Stimulated activated CD8-positive, alpha-beta memory T cell treated with anti-CD3 and anti-CD28 coated beads, Interleukin-15, amount 100 ng/mL, for 24 hours (primary cell): ENCODE data around the gene CD247.

Experiments used
- DNase-seq: peaks from one replicate; pipeline ENCODE4 v3.0.0-alpha.2; 2020; ENCODE audit warnings: low read depth

The CD247 gene

GRCh38 chr1:167512046-167512654, 6.2 kb downstream of the CD247 start:
- no peak for DNase-seq

- no peak for DNase-seq
Observed at GRCh38 chr1:167511374-167511986, 6.8 kb downstream of the CD247 start.

- DNase-seq, result no peak
Observed at GRCh38 chr1:167510881-167511280, 7.4 kb downstream of the CD247 start.

- DNase-seq, result no peak
Observed at GRCh38 chr1:167510244-167510643, 8.1 kb downstream of the CD247 start.

- DNase-seq, result no peak
Observed at GRCh38 chr1:167509587-167509986, 8.7 kb downstream of the CD247 start.

- no peak for DNase-seq
Observed at GRCh38 chr1:167507719-167508118, 10.6 kb downstream of the CD247 start.

- DNase-seq, result no peak
Observed at GRCh38 chr1:167504467-167504827, 13.9 kb downstream of the CD247 start.

- no peak for DNase-seq
Observed at GRCh38 chr1:167503626-167504466, 14.5 kb downstream of the CD247 start.

GRCh38 chr1:167502719-167503462, 15.4 kb downstream of the CD247 start:
- DNase-seq, result no peak

GRCh38 chr1:167502192-167502551, 16.2 kb downstream of the CD247 start:
- no peak for DNase-seq

- DNase-seq, result no peak
Observed at GRCh38 chr1:167501515-167502191, 16.7 kb downstream of the CD247 start.

- no peak for DNase-seq
Observed at GRCh38 chr1:167500283-167500860, 18.0 kb downstream of the CD247 start.

- DNase-seq, result no peak
Observed at GRCh38 chr1:167499664-167500101, 18.6 kb downstream of the CD247 start.

GRCh38 chr1:167499106-167499505, 19.2 kb downstream of the CD247 start:
- no peak for DNase-seq

GRCh38 chr1:167496797-167497619, 21.3 kb downstream of the CD247 start:
- DNase-seq, result no peak

- DNase-seq, result no peak
Observed at GRCh38 chr1:167493372-167493771, 25.0 kb downstream of the CD247 start.

GRCh38 chr1:167492481-167492910, 25.8 kb downstream of the CD247 start:
- DNase-seq, result no peak

GRCh38 chr1:167491586-167492461, 26.5 kb downstream of the CD247 start:
- DNase-seq, result no peak

GRCh38 chr1:167490765-167491164, 27.6 kb downstream of the CD247 start:
- DNase-seq, result no peak
